ENCODE data around the gene PLPP2.

PLPP2 gene

GRCh38 chr19:295687-296370, 4.6 kb upstream of the PLPP2 start:
- H3K14ac ChIP-seq (ENCODE audit: low read length) = no peak overlapping the region
- H3K4me3 ChIP-seq (ENCODE audit: low read depth, low read length) = no peak overlapping the region
- no peak overlapping the region for H4K12ac ChIP-seq (ENCODE audit: low read depth, low read length)
- H4K91ac ChIP-seq (ENCODE audit: low read depth, low read length) = no peak overlapping the region
- H2AFZ ChIP-seq (ENCODE audit: insufficient read depth, low read length, poor library complexity) = no peak overlapping the region
- peaks cover 7% of the 10 kb centered on the region for H3K79me1 ChIP-seq (ENCODE audit: low read length)
- H2BK120ac ChIP-seq (ENCODE audit: insufficient read depth, low read length, poor library complexity) = peak overlapping the region; percentile 39
- no peak overlapping the region for H3K4ac ChIP-seq (ENCODE audit: low read depth, low read length)
- peaks cover 14 to 21% of the 10 kb centered on the region in 2 experiments for H3K4me1 ChIP-seq (ENCODE audit: control insufficient read depth in 1 of 2, insufficient read depth in 2 of 2, low read length in 2 of 2)
- peak; percentile 52 for DNase-seq
- peak overlapping the region; percentile 56 for H2BK12ac ChIP-seq (ENCODE audit: low read length)
- no peak overlapping the region for H3K18ac ChIP-seq (ENCODE audit: low read length)
- H3K9me3 ChIP-seq (ENCODE audit: insufficient read depth, low read depth, low read length) = no peaks in the 10 kb centered on the region
- H3K23ac ChIP-seq (ENCODE audit: low read length) = no peak overlapping the region
- H2BK5ac ChIP-seq (ENCODE audit: low read depth, low read length, poor library complexity) = no peak overlapping the region
- no peak overlapping the region for H3K27ac ChIP-seq (ENCODE audit: low read depth, low read length)
- H3K27me3 ChIP-seq (ENCODE audit: insufficient read depth, low read length) = no peaks in the 10 kb centered on the region
- peak overlapping the region; percentile 55 for H4K8ac ChIP-seq (ENCODE audit: low read depth, low read length)
- no peaks in the 10 kb centered on the region for H3K36me3 ChIP-seq (ENCODE audit: control insufficient read depth in 1 of 2, insufficient read depth in 2 of 2, low read length in 2 of 2)
- no peak overlapping the region for H2AK5ac ChIP-seq (ENCODE audit: low read length)
- no peak overlapping the region for H3K4me2 ChIP-seq (ENCODE audit: low read length)
- WGBS (ENCODE audit: extremely low coverage, insufficient coverage, insufficient read length) = no CpG with 5 or more reads among the region's 13 CpGs
- peaks cover 3% of the 10 kb centered on the region for H3K79me2 ChIP-seq (ENCODE audit: control insufficient read depth, insufficient read depth, low read length, poor library complexity)
- H3K9ac ChIP-seq (ENCODE audit: low read length) = no peak overlapping the region

DNA sequence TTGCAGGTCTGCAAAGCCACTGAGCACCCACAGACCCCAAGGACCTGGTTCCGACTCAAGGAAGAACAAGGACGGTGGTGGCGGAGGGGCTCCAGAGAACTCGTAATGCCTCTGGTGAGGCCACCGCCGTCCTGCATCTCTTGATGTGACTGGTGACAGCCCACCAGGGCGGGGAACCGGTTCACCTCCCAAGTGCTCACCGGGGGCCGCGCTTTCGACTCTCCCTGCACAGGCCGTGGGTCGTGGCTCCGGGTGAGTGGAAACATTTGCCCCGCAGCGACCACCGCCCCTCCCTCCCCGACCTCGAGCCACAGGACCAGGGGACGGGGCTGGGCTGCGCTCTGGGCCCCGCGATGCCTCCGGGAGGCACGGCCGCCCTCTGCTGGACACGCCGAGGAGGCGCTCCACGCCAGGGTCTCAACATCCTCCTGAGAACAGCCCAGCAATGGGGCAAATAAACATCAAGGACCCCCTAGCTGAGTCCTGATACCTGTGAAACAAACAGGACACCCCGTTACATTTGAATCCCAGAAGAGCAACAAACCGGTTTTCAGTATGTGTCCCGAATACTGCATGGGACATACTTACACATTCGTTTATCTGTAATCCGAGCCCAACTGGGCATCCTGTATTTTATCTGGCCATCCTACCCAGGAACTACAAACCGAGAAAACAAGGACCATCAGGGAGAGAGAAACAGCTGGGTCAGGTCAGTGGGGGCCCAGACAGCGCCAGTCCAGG, 3.9 kb upstream of the PLPP2 start:
- Histone ChIP-seq H2AK5ac (ENCODE audit: low read length) (no peak overlapping the region), H4K8ac (ENCODE audit: low read depth, low read length) (peak overlapping the region; percentile 55), H3K27me3 (ENCODE audit: insufficient read depth, low read length) (no peaks in the 10 kb centered on the region), H2BK120ac (ENCODE audit: insufficient read depth, low read length, poor library complexity) (peak overlapping the region; percentile 39), H3K79me2 (ENCODE audit: control insufficient read depth, insufficient read depth, low read length, poor library complexity) (peaks cover 5% of the 10 kb centered on the region), H3K27ac (ENCODE audit: low read depth, low read length) (no peak overlapping the region), H3K4me2 (ENCODE audit: low read length) (peak overlapping the region; percentile 48), H3K4me1 (ENCODE audit: control insufficient read depth in 1 of 2, insufficient read depth in 2 of 2, low read length in 2 of 2) (peaks cover 20 to 27% of the 10 kb centered on the region in 2 experiments), H3K4me3 (ENCODE audit: low read depth, low read length) (no peak overlapping the region), H2BK12ac (ENCODE audit: low read length) (peak overlapping the region; percentile 56), H3K9ac (ENCODE audit: low read length) (no peak overlapping the region), H3K79me1 (ENCODE audit: low read length) (peaks cover 12% of the 10 kb centered on the region), H4K12ac (ENCODE audit: low read depth, low read length) (no peak overlapping the region), H3K23ac (ENCODE audit: low read length) (no peak overlapping the region), H3K36me3 (ENCODE audit: control insufficient read depth in 1 of 2, insufficient read depth in 2 of 2, low read length in 2 of 2) (no peaks in the 10 kb centered on the region), H3K4ac (ENCODE audit: low read depth, low read length) (no peak overlapping the region), H3K14ac (ENCODE audit: low read length) (no peak overlapping the region), H3K9me3 (ENCODE audit: insufficient read depth, low read depth, low read length) (no peaks in the 10 kb centered on the region), H2BK5ac (ENCODE audit: low read depth, low read length, poor library complexity) (no peak overlapping the region), H3K18ac (ENCODE audit: low read length) (no peak overlapping the region), H4K91ac (ENCODE audit: low read depth, low read length) (no peak overlapping the region), H2AFZ (ENCODE audit: insufficient read depth, low read length, poor library complexity) (peak overlapping the region; percentile 37)
- WGBS (ENCODE audit: extremely low coverage, insufficient coverage, insufficient read length) = no CpG with 5 or more reads among the region's 38 CpGs
- DNase-seq = peak in 1 of 2 donors; percentile 64

- H3K4me2 ChIP-seq (ENCODE audit: low read length) = no peak overlapping the region
- H3K79me1 ChIP-seq (ENCODE audit: low read length) = peaks cover 17% of the 10 kb centered on the region
- no peak overlapping the region for H4K91ac ChIP-seq (ENCODE audit: low read depth, low read length)
- no peak overlapping the region for H3K9ac ChIP-seq (ENCODE audit: low read length)
- H4K12ac ChIP-seq (ENCODE audit: low read depth, low read length) = no peak overlapping the region
- no CpG with 5 or more reads among the region's 29 CpGs for WGBS (ENCODE audit: extremely low coverage, insufficient coverage, insufficient read length)
- H2BK5ac ChIP-seq (ENCODE audit: low read depth, low read length, poor library complexity) = no peak overlapping the region
- no peak overlapping the region for H4K8ac ChIP-seq (ENCODE audit: low read depth, low read length)
- no peak overlapping the region for H2AK5ac ChIP-seq (ENCODE audit: low read length)
- H3K23ac ChIP-seq (ENCODE audit: low read length) = no peak overlapping the region
- H3K27me3 ChIP-seq (ENCODE audit: insufficient read depth, low read length) = no peaks in the 10 kb centered on the region
- no peak overlapping the region for H2BK120ac ChIP-seq (ENCODE audit: insufficient read depth, low read length, poor library complexity)
- H3K4me3 ChIP-seq (ENCODE audit: low read depth, low read length) = no peak overlapping the region
- H2BK12ac ChIP-seq (ENCODE audit: low read length) = no peak overlapping the region
- no peak overlapping the region for H3K18ac ChIP-seq (ENCODE audit: low read length)
- H3K14ac ChIP-seq (ENCODE audit: low read length) = no peak overlapping the region
- peak in 1 of 2 donors; percentile 34 for DNase-seq
- no peaks in the 10 kb centered on the region for H3K36me3 ChIP-seq (ENCODE audit: control insufficient read depth in 1 of 2, insufficient read depth in 2 of 2, low read length in 2 of 2)
- no peak overlapping the region for H2AFZ ChIP-seq (ENCODE audit: insufficient read depth, low read length, poor library complexity)
- H3K27ac ChIP-seq (ENCODE audit: low read depth, low read length) = no peak overlapping the region
- H3K4ac ChIP-seq (ENCODE audit: low read depth, low read length) = no peak overlapping the region
- H3K79me2 ChIP-seq (ENCODE audit: control insufficient read depth, insufficient read depth, low read length, poor library complexity) = peaks cover 7% of the 10 kb centered on the region
- H3K9me3 ChIP-seq (ENCODE audit: insufficient read depth, low read depth, low read length) = no peaks in the 10 kb centered on the region
- H3K4me1 ChIP-seq (ENCODE audit: control insufficient read depth in 1 of 2, insufficient read depth in 2 of 2, low read length in 2 of 2) = peaks cover 26 to 33% of the 10 kb centered on the region in 2 experiments
Measured at GRCh38 chr19:294341-294945, 3.2 kb upstream of the PLPP2 start.

DNA sequence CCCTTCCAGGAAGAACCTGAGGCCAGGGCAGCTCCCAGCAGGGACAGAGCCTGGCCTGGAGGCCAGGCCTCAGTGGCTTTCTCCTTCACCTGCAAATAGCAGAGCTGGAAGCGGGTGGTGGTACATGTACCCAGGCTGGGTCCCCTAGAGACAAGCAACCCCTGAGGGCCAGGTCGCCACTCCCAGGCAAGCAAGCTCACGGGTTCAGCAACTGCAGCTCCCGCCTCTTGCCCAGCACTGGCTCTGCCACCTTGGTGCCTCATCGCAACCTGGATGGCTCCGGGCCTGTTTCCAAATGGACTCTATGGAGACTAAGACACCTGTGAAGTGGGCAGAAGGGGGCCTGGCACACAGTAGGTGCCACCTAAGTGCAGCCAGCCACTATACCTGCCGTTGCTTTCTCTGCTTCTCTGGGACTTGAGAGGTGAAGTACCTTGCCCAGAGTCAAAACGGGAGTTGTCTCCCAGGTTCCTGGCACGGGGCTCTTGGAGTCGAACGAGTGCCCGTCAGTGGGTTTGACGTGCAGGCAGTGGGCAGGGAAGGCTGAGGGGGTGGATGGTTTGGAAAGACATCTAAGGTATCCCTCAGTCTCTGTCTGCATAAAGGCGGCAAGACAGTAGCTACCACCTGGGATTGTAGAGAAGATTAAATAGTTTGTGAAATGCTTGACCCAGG, 2.4 kb upstream of the PLPP2 start:
- H3K4ac ChIP-seq (ENCODE audit: low read depth, low read length) = no peak overlapping the region
- H3K27ac ChIP-seq (ENCODE audit: low read depth, low read length) = no peak overlapping the region
- no peaks in the 10 kb centered on the region for H3K36me3 ChIP-seq (ENCODE audit: control insufficient read depth in 1 of 2, insufficient read depth in 2 of 2, low read length in 2 of 2)
- H2AFZ ChIP-seq (ENCODE audit: insufficient read depth, low read length, poor library complexity) = no peak overlapping the region
- no peak overlapping the region for H3K9ac ChIP-seq (ENCODE audit: low read length)
- no peak overlapping the region for H3K18ac ChIP-seq (ENCODE audit: low read length)
- no peak overlapping the region for H4K91ac ChIP-seq (ENCODE audit: low read depth, low read length)
- DNase-seq = no peak
- peaks cover 7% of the 10 kb centered on the region for H3K79me2 ChIP-seq (ENCODE audit: control insufficient read depth, insufficient read depth, low read length, poor library complexity)
- no peaks in the 10 kb centered on the region for H3K27me3 ChIP-seq (ENCODE audit: insufficient read depth, low read length)
- WGBS (ENCODE audit: extremely low coverage, insufficient coverage, insufficient read length) = no CpG with 5 or more reads among the region's 14 CpGs
- no peak overlapping the region for H3K4me3 ChIP-seq (ENCODE audit: low read depth, low read length)
- H2BK12ac ChIP-seq (ENCODE audit: low read length) = no peak overlapping the region
- H2AK5ac ChIP-seq (ENCODE audit: low read length) = no peak overlapping the region
- H3K14ac ChIP-seq (ENCODE audit: low read length) = no peak overlapping the region
- H3K79me1 ChIP-seq (ENCODE audit: low read length) = peaks cover 17% of the 10 kb centered on the region
- no peak overlapping the region for H2BK5ac ChIP-seq (ENCODE audit: low read depth, low read length, poor library complexity)
- no peak overlapping the region for H4K8ac ChIP-seq (ENCODE audit: low read depth, low read length)
- no peak overlapping the region for H4K12ac ChIP-seq (ENCODE audit: low read depth, low read length)
- H3K23ac ChIP-seq (ENCODE audit: low read length) = no peak overlapping the region
- no peaks in the 10 kb centered on the region for H3K9me3 ChIP-seq (ENCODE audit: insufficient read depth, low read depth, low read length)
- no peak overlapping the region for H3K4me2 ChIP-seq (ENCODE audit: low read length)
- H3K4me1 ChIP-seq (ENCODE audit: control insufficient read depth in 1 of 2, insufficient read depth in 2 of 2, low read length in 2 of 2) = peaks cover 26 to 33% of the 10 kb centered on the region in 2 experiments
- no peak overlapping the region for H2BK120ac ChIP-seq (ENCODE audit: insufficient read depth, low read length, poor library complexity)
